ENCODE data around the gene PRKAG2.
"Not testable (repeated sequence)": the region's sequence is repeated elsewhere in the genome, so short reads cannot be mapped to it uniquely, and the experiment has no call there.

The PRKAG2 gene

DNA sequence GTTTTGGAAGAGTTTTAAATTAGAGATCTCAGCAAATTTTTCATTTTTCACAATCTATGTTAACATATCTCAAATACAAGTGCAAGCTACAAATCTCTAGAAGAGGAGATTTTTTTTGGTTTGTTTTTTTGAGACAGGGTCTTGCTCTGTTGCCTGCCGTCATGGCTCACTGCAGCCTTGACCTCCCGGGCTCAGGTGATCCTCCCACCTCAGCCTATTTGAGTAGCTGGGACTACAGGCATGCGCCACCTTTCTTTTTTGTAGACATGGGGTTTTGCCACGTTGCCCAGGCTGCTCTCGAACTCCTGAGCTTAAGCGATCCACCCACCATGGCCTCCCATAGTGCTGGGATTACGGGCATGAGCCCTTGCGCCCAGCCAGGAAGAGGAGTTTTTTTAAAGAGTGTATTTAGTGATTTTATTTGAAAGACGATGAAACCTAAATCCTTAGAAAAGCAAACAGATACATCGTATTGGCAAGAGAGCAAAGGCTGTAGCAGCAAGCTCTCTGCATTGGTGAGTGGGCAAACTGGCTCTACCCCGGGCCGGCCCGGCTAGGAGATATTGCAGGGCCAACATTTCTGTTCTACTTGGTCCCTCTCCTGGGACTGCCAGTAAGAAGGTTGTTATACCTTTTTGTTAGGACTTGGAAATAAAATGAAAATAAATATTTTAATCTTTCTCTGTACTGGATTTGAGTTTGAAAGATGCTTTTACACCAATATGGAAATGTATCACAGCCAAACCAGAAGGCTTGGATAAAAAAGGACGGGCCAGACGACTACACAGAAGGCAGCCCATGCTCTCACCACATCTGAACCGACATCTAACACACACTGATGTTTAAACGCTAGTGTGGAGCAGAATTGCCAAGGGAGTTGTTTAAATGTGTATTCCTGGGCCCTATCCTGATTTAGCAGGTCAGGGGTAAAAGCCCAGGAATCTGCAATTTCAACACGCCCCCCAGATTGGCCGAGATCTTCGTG is 307.7 kb downstream of the PRKAG2 start:
- no peak for DNase-seq

DNA sequence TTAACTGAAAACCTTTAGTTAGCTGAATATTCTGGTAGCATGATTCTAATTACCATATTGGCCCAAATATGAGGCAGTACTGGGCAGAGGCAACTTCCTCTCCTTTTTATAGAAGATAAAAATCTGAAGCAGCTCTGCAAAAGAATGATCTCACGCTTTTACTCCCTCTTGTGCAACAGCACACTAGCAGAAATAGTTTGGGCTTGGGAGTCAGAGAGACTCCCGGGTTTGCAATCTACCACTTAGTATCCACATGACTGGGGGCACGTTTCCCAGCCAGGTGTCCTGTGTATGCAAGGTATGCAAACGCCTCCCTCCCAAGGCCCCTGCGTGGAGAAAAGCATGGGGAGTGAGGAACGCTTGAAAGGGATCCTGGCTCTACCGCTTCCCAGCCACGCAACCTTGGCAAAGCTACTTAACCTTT is 310.0 kb downstream of the PRKAG2 start:
- no peak for DNase-seq

DNA sequence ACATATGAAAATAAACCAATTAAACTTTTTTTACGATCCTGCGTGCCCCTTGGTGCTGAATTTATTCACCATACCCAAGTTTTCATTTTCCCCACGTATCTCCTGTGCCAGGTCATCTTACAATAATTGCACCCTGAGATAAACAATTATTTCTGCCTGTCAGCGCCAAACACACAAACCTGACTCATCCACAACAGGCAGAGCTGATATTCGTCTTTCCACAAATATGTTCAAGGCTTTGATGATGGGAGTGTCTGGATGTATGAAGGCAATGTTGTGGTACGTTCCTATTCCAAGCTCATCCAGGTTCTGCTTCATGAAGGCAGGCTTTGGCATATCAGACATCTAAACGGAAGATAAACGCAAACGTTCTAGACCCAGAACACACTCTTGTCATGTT is 311.4 kb downstream of the PRKAG2 start:
- DNase-seq = no peak

- DNase-seq = no peak
These were observed 316.7 kb downstream of the PRKAG2 start for GRCh38 chr7:151560243-151560642.

- DNase-seq = no peak
These were observed 317.2 kb downstream of the PRKAG2 start for GRCh38 chr7:151559557-151560183.

DNA sequence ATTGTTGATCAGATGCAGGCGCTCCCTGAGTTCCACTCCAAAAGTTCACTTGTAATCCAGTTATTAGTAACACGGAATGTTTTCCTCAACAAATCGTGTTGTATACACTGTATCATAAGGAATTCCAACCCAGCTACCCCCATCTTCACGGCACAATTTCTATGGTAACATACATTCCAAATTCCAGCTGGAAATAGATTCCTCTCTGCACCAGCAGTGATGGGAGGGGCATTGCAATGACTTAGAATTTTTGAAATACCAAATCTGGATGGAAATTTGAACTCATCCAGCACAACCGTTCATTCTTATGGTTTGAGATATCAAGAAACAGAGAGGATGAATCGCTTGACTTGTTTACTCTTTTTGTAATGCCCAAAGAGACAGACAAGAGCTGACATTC is 318.3 kb downstream of the PRKAG2 start:
- no peak for DNase-seq

DNA sequence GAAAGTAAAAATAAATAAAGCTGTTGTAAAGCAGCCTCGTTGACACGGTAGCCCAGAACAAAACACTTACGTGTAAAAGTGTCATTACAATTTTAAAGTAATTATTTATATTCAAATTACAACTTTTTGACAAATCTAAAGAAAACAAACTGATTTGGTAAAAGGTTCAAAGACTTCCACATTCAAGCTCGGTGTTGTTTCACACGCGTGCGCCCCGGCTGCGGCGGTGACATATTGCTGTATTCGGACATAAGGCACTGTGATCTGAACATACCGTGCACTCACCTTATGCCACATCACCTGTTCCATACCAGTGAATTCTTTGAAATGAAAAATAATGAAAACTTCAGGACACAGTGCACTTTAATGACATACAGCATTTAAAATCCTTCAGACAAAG is 320.3 kb downstream of the PRKAG2 start:
- DNase-seq = no peak

GRCh38 chr7:151553356-151553755 is 323.6 kb downstream of the PRKAG2 start:
- no peak for DNase-seq

DNA sequence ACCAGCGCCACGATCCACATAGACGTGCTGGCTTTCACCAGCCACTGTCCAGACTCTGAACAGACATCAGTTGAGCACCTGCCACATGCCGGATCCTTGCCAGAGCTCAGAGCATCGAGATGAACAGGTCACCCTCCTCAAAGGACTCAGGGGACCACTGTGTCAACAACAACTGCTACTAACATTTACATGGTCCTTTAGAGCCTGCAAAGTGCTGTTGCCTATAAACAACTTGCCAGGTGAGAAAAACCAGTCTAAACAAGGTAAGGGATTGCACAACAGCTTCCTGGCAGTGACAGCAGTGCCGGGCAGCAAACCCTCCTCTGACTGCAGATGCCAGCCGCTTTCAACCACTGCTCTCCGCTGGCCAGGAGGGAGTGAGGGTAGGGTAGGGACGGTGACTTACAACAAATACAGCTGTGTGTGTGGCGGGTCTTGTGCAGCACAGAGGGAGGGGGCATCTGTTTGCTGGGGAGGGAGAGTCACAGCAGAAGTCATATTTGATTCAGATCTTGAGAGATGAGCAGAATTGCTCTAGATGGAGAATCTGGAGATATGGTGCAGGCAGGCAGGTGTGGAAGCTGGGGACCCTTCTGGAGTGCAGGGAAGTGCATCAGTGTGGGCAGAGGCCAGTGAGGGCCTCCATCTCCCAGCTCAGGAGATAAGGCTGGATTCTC is 324.4 kb downstream of the PRKAG2 start:
- no peak for DNase-seq

DNA sequence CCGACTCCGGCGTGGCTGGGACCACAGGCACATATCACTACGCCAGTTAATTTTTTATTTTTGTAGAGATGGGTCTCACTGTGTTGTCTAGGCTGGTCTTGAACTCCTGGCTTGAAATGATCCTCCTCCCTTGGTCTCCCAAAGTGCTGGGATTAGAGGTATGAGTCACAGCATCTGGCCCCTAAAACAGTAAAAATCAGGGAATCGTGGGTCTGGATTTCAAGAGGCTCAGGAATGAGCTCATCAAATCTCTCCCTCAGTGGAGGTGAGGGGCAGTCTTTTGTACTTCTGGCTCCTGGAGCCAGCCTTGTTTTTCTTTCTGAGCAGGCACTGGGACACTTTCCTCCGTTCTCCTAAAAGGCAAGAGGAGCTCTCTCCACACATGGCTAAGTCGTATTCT is 325.1 kb downstream of the PRKAG2 start:
- no peak for DNase-seq

DNA sequence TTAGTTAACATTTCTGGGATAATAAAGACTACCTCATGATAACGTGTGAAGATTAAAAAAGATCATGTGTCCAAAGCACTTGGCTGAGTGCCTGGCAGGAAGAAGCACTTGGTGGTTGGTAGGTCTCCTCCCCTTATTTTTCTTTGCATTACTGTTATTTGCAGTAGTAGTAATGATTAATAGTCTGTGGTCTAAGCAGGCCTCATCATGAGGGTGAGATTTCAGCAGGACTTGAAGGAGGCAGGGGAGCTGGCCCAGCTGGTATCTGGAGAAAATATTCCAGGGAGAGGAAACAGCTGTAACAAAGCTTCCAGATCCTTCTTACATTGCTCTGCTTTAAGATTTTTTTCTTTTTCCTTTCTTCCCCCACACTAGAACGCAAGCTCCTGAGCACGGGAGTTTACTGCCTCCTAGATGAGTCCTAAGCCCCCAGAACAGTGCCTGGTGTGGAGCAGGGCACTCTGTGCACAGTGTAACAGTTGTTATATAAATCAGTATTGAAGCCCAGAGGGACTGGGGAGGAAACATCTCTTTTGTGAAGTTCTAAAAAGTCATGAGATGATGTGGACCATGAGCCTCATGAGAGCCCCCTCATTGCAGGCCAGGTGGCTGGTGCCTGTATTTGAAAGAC is 326.1 kb downstream of the PRKAG2 start:
- DNase-seq = no peak

DNA sequence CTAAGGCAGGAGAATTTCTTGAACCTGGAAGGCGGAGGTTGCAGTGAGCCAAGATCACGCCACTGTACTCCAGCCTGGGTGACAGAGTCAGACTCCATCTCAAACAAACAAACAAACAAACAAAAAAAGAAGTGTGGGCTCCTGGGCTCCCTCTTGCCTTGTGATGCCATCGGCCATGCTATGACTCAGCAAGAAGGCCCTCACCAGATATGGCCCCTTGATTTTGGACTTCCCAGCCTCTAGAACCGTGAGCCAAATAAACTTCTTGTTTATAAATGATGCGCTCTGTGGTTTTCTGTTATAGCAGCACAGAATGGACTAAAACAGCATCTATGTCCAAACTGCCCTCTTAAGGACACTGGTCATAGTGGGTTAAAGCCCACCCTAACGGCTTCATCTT is 327.3 kb downstream of the PRKAG2 start:
- DNase-seq = no peak

GRCh38 chr7:151549083-151549482 is 327.8 kb downstream of the PRKAG2 start:
- DNase-seq = no peak

GRCh38 chr7:151544183-151544582 is 332.7 kb downstream of the PRKAG2 start:
- no peak for DNase-seq

DNA sequence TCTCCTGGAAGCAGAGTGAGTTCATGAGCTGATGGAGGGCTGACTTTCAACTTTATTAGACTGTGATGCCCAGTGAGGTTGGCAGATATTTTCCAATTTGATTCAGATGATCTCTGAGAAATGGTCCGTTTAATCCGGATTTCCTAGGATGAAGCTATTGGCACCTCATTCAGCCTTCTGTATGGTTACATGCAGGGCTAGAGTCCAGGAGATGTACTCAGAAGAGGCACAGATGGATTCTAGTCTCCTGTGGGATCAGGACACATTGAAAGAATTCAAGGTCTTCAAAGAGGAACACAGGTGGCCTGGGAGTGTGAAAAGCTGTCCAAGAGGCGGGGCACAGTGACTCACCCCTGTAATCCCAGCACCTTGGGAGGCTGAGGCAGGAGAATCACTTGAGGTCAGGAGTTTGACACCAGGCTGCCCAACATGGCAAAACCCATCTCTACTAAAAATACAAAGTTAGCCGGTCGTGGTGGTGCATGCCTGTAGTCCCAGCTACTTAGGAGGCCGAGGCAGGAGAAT is 334.2 kb downstream of the PRKAG2 start:
- DNase-seq = no peak

GRCh38 chr7:151541709-151542499 is 335.0 kb downstream of the PRKAG2 start:
- no peak for DNase-seq

DNA sequence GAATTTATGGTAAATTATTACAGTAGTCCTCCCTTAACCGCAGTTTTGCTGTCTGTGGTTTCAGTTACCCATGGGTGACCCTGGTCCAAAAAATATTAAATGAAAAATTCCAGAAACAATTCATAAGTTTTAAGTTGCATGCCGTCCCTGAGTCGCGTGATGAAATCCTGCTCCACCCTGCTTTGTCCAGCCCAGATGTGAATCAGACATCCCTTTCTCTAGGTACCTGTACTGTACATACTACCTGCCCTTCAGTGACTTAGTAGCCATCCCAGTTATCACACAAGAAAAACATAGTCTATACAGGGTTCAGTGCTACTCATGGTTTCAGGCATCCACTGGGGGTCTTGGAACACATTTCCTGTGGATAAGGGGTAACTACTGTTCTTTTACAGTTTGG is 336.8 kb downstream of the PRKAG2 start:
- no peak for DNase-seq

DNA sequence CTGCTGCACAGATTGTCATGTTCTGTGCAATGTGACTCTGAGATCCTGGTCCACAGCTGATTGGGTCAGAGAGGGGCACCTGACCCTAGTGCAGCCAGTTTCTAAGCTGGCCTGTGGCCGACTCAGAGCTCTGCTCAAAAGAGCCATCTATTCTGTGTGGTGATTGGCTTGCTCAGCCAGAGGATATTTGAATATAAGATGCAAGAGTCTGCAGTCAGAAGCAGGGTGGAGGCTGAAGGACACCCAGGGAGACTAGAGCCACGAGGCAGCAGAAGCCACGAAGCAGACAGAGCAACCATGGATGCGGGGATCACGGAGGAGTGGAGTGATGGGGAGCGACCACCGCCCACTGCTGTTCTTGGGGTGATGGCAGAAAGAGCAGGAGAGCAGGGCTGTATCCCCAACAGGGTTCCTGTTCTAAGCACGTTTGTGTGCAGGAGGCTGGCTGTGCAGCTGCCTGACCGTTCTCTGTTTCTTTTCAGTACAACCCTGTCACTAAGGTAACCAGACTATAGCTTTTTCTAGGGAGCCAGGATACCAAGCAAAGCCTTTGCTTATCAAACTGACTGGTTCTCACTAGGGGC is 337.7 kb downstream of the PRKAG2 start:
- no peak for DNase-seq

GRCh38 chr7:151537818-151538561 is 338.9 kb downstream of the PRKAG2 start:
- no peak for DNase-seq

DNA sequence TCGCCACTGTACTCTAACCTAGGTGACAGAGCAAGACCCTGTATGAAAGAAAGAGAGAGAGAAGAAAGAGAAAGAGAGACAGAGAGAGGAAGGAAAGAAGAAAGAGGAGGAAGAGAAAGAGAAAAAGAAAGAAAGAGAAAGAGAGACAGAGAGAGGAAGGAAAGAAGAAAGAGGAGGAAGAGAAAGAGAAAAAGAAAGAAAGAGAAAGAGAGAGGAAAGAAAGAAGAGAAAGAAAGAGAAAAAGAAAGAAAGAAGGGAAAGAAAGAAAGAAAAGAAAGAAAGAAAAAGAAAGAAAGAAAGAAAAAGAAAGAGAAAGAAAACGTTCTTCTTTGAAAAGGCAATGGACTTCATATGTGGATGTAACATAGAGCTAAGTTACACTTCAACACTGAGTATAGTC is 340.7 kb downstream of the PRKAG2 start:
- DNase-seq = not testable (repeated sequence)

GRCh38 chr7:151529842-151530241 is 347.1 kb downstream of the PRKAG2 start:
- no peak for DNase-seq

Measured in activated CD4-positive, alpha-beta T cell treated with anti-CD3 and anti-CD28 coated beads, Interleukin-2, Interleukin-6, amounts not matched to agents 100 ng/mL and 50 ng/mL, durations not matched to agents 16 hours and 8 hours (primary cell).